SU-DHL-6 (cell line): ENCODE results near the gene SDK1.

Experiments used
- EZH2phosphoT487 ChIP-seq: fragments of 200-600 bp; sonication (generic), shearing (Covaris generic); conservative IDR thresholded peaks from 2 replicates; pipeline ENCODE4 v1.6.1; 2018; ENCODE audit warnings: mild to moderate bottlenecking, antibody characterized with exemption, low read length, moderate library complexity, mixed read lengths
- TF ChIP-seq, protein P1 (sequence below): fragments of 200-600 bp; sonication (generic); IDR thresholded peaks from one replicate; pipeline ENCODE4 v1.5.1; 2017; ENCODE audit warnings: antibody characterized with exemption, mild to moderate bottlenecking, low read length, moderate library complexity; ENCODE audit not compliant: insufficient read depth, poor library complexity, severe bottlenecking

DNA sequence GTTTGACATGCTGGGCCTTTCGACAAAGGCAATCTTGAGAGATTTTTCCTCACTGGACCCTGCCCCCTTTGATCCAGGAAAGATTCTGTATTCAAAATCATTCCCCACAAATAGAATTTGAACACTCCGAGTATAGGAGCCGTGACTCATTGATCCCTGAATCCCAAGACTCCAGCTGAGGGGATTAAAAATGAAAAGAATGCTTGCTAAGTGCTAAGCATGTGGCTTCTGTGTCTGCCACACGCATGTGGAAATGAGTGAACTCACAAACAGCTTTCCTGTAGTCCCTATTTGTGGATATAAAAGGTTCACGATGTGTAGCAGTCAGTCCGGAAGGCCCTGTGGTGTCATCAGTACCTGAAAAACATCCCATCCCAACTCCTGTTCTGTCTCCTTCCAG is 674.3 kb downstream of the SDK1 start:
- TF ChIP-seq, protein P1, sequence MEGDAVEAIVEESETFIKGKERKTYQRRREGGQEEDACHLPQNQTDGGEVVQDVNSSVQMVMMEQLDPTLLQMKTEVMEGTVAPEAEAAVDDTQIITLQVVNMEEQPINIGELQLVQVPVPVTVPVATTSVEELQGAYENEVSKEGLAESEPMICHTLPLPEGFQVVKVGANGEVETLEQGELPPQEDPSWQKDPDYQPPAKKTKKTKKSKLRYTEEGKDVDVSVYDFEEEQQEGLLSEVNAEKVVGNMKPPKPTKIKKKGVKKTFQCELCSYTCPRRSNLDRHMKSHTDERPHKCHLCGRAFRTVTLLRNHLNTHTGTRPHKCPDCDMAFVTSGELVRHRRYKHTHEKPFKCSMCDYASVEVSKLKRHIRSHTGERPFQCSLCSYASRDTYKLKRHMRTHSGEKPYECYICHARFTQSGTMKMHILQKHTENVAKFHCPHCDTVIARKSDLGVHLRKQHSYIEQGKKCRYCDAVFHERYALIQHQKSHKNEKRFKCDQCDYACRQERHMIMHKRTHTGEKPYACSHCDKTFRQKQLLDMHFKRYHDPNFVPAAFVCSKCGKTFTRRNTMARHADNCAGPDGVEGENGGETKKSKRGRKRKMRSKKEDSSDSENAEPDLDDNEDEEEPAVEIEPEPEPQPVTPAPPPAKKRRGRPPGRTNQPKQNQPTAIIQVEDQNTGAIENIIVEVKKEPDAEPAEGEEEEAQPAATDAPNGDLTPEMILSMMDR = no peak
- TF ChIP-seq EZH2phosphoT487 = no peak
